GM23338 (cell line): ENCODE data around the gene RAMP1. TPM values are rescaled to one million over a fixed set of nuclear protein-coding genes. Genes with fewer than 3 reads are reported as not detected.

Experiments
- ATAC-seq: fragments of 200-7000 bp; cut with Tn5 transposase; 3 replicates; pipeline ENCODE4 v1.9.1; 2020
- DNase-seq: peaks from one replicate; pipeline ENCODE4 v3.0.0-alpha.2; 2015; ENCODE audit warnings: low spot score
- H2AFZ ChIP-seq: fragments of 200-600 bp; sonication (generic); 2 replicates; pipeline ENCODE4 v1.8.0; 2016; ENCODE audit warnings: antibody characterized with exemption, mild to moderate bottlenecking, moderate library complexity
- H3F3A ChIP-seq: fragments of 200-600 bp; sonication (generic); replicated peaks from 2 replicates; pipeline ENCODE4 v1.8.0; 2017; ENCODE audit warnings: antibody characterized with exemption, mixed run types, low read depth
- H3K27ac ChIP-seq: fragments of 200-600 bp; sonication (generic); 2 replicates; pipeline ENCODE4 v1.6.1; 2016; ENCODE audit warnings: low read depth
- H3K27me3 ChIP-seq: fragments of 200-600 bp; sonication (generic); 2 replicates; pipeline ENCODE4 v1.8.0; 2016; ENCODE audit warnings: mild to moderate bottlenecking, mixed run types, moderate library complexity; ENCODE audit not compliant: insufficient read depth
- H3K36me3 ChIP-seq: fragments of 200-600 bp; sonication (generic); 2 replicates; pipeline ENCODE4 v1.8.0; 2016; ENCODE audit warnings: mild to moderate bottlenecking; ENCODE audit not compliant: insufficient read depth
- H3K4me1 ChIP-seq: fragments of 200-600 bp; sonication (generic); 2 replicates; pipeline ENCODE4 v1.8.0; 2016; ENCODE audit warnings: mild to moderate bottlenecking, moderate library complexity; ENCODE audit not compliant: insufficient read depth
- H3K4me2 ChIP-seq: fragments of 200-600 bp; sonication (generic); 2 replicates; pipeline ENCODE4 v1.7.1; 2017; ENCODE audit warnings: mixed run types
- H3K4me3 ChIP-seq: fragments of 200-600 bp; sonication (generic); 2 replicates; pipeline ENCODE4 v1.6.1; 2016; ENCODE audit warnings: mixed run types
- H3K79me2 ChIP-seq: fragments of 200-600 bp; sonication (generic); replicated peaks from 2 replicates; pipeline ENCODE4 v1.8.0; 2017; ENCODE audit warnings: mild to moderate bottlenecking; ENCODE audit not compliant: insufficient read depth
- H3K9me2 ChIP-seq: fragments of 200-600 bp; sonication (generic); 2 replicates; pipeline ENCODE4 v1.8.0; 2017; ENCODE audit not compliant: insufficient read depth
- H4K20me1 ChIP-seq: fragments of 200-600 bp; sonication (generic); replicated peaks from 2 replicates; pipeline ENCODE4 v1.8.0; 2017; ENCODE audit warnings: mild to moderate bottlenecking; ENCODE audit not compliant: insufficient read depth
- H3K27ac Mint-ChIP-seq: 2 replicates; pipeline ENCODE4 v1.8.0; 2020; ENCODE audit warnings: inconsistent platforms, mild to moderate bottlenecking, moderate library complexity, mixed read lengths
- H3K27me3 Mint-ChIP-seq: 3 replicates; pipeline ENCODE4 v1.8.0; 2022; ENCODE audit warnings: low read depth, mild to moderate bottlenecking, moderate library complexity, mixed read lengths, inconsistent platforms; ENCODE audit not compliant: insufficient read depth, poor library complexity
- H3K36me3 Mint-ChIP-seq: 3 replicates; pipeline ENCODE4 v1.8.0; 2021; ENCODE audit warnings: low read depth, mild to moderate bottlenecking, inconsistent platforms, moderate library complexity, mixed read lengths
- H3K4me1 Mint-ChIP-seq: 3 replicates; pipeline ENCODE4 v1.8.0; 2020; ENCODE audit warnings: mild to moderate bottlenecking, inconsistent platforms, mixed read lengths
- H3K4me3 Mint-ChIP-seq: 3 replicates; pipeline ENCODE4 v1.8.0; 2021; ENCODE audit warnings: moderate library complexity, mild to moderate bottlenecking, inconsistent platforms, mixed read lengths
- H3K9me3 Mint-ChIP-seq: 3 replicates; pipeline ENCODE4 v1.8.0; 2020; ENCODE audit warnings: moderate library complexity, mild to moderate bottlenecking, inconsistent platforms, mixed read lengths
- CREB1 ChIP-seq: fragments of 250-450 bp; sonication (Bioruptor Pico); IDR thresholded peaks from 2 replicates; pipeline ENCODE4 v1.5.0; 2020; ENCODE audit warnings: low read depth, mild to moderate bottlenecking, moderate library complexity
- CTCF ChIP-seq, 2 experiments: fragments of 200-600 bp in 1 of 2; sonication (generic) in 1 of 2; conservative IDR thresholded peaks; 2 replicates each; pipeline versions ENCODE4 v1.5.1 to v1.6.1; 2016 to 2017; ENCODE audit warnings: antibody characterized with exemption in 2 of 2, low read depth in 2 of 2, mild to moderate bottlenecking in 2 of 2, moderate library complexity in 1 of 2
- ETS1 ChIP-seq: IDR thresholded peaks from 2 replicates; pipeline ENCODE4 v1.6.1; 2016; ENCODE audit warnings: antibody characterized with exemption
- EZH2 ChIP-seq: fragments of 200-600 bp; sonication (generic); IDR thresholded peaks from one replicate; pipeline ENCODE4 v1.8.0; 2017; ENCODE audit warnings: antibody characterized with exemption, mild to moderate bottlenecking, low read depth; ENCODE audit not compliant: unreplicated experiment
- EZH2phosphoT487 ChIP-seq: fragments of 200-600 bp; sonication (generic); IDR thresholded peaks from one replicate; pipeline ENCODE4 v1.8.1; 2018; ENCODE audit warnings: antibody characterized with exemption; ENCODE audit not compliant: unreplicated experiment
- JUNB ChIP-seq: IDR thresholded peaks from one replicate; pipeline ENCODE4 v1.6.1; 2016; ENCODE audit warnings: antibody characterized with exemption; ENCODE audit not compliant: unreplicated experiment
- NANOG ChIP-seq: IDR thresholded peaks from 2 replicates; pipeline ENCODE4 v1.6.1; 2016; ENCODE audit warnings: antibody characterized with exemption, borderline replicate concordance
- POLR2AphosphoS5 ChIP-seq: IDR thresholded peaks from 2 replicates; pipeline ENCODE4 v1.6.1; 2016; ENCODE audit warnings: antibody characterized with exemption, low read depth
- REST ChIP-seq: IDR thresholded peaks from one replicate; pipeline ENCODE4 v1.6.1; 2018; ENCODE audit warnings: antibody characterized with exemption; ENCODE audit not compliant: unreplicated experiment
- STAT1 ChIP-seq: IDR thresholded peaks from one replicate; pipeline ENCODE4 v1.6.1; 2016; ENCODE audit warnings: antibody characterized with exemption; ENCODE audit not compliant: unreplicated experiment
- ZNF114 ChIP-seq: fragments of 250-450 bp; sonication (Bioruptor Pico); IDR thresholded peaks from 2 replicates; pipeline ENCODE4 v1.5.0; 2020; ENCODE audit warnings: mild to moderate bottlenecking, moderate library complexity
- ZNF331 ChIP-seq: fragments of 250-450 bp; sonication (Bioruptor Pico); IDR thresholded peaks from 2 replicates; pipeline ENCODE4 v1.5.0; 2020; ENCODE audit warnings: low read depth, mild to moderate bottlenecking, moderate library complexity
- ZNF462 ChIP-seq: fragments of 250-450 bp; sonication (Bioruptor Pico); IDR thresholded peaks from 2 replicates; pipeline ENCODE4 v1.5.0; 2020; ENCODE audit warnings: mild to moderate bottlenecking, moderate library complexity
- polyA plus RNA-seq: library from polyadenylated mRNA; unstranded; fragments of >200 nt; fragmentation: Nextera tagmentation; extraction: Ambion mirVana; gene quantifications from 2 replicates; pipeline ENCODE4 v1.2.1, GENCODE V29; 2016
- total RNA-seq: library from RNA; depleted of rRNA; stranded (reverse); fragments of >200 nt; shearing (Covaris generic); gene quantifications from 2 replicates; pipeline ENCODE4 v1.2.3, GENCODE V29; 2014

RAMP1 gene
- total and polyA plus RNA-seq, 2 experiments from 2014 or later = 1.7 to 3.3 TPM

GRCh38 chr2:237946423-237946822 lies 87.0 kb downstream of the RAMP1 start:
- Mint-ChIP-seq H3K36me3 (peaks cover 19% of the 10 kb centered on the region), H3K27ac (no peak overlapping the region), H3K9me3 (peaks cover 43% of the 10 kb centered on the region), H3K4me3 (no peak overlapping the region), H3K27me3 (peaks cover 5% of the 10 kb centered on the region), H3K4me1 (no peaks in the 10 kb centered on the region; the same call in 2 of the 3 replicates)
- Histone ChIP-seq H4K20me1 (no peaks in the 10 kb centered on the region), H3K27ac (no peak overlapping the region), H3K36me3 (no peaks in the 10 kb centered on the region), H3F3A (no peaks in the 10 kb centered on the region), H3K27me3 (no peaks in the 10 kb centered on the region), H3K4me1 (no peaks in the 10 kb centered on the region), H3K9me2 (no peaks in the 10 kb centered on the region), H2AFZ (no peak overlapping the region), H3K4me3 (no peak overlapping the region), H3K79me2 (no peaks in the 10 kb centered on the region), H3K4me2 (no peak overlapping the region)
- ATAC-seq (no peak), DNase-seq (no peak)
- no peak for TF ChIP-seq REST
- TF ChIP-seq EZH2 = no peak
- no peak for TF ChIP-seq CREB1 (CRISPR knock-in tag)
- TF ChIP-seq CTCF (conservative IDR thresholded peaks at IDR 0.05; ENCODE audit: low read depth in 2 of 2) = no peak
- no peak for TF ChIP-seq STAT1
- TF ChIP-seq ZNF331 (CRISPR knock-in tag) = no peak
- no peak for TF ChIP-seq ETS1
- TF ChIP-seq EZH2phosphoT487 = no peak
- no peak for TF ChIP-seq POLR2AphosphoS5
- TF ChIP-seq NANOG = no peak
- TF ChIP-seq JUNB = no peak
- no peak for TF ChIP-seq ZNF462 (CRISPR knock-in tag)
- no peak for TF ChIP-seq ZNF114 (CRISPR knock-in tag)
